AG10803 (cell line): ENCODE results near the gene TDRD12.

Source experiments
- DNase-seq: peaks from one replicate; pipeline ENCODE4 v3.0.0; 2010; ENCODE audit warnings: low read depth
- H3K4me3 ChIP-seq: 2 replicates; pipeline ENCODE4 v1.5.1; 2011; ENCODE audit warnings: mild to moderate bottlenecking, low read length, control low read depth
- TF ChIP-seq, protein P1 (sequence below): conservative IDR thresholded peaks from 2 replicates; pipeline ENCODE4 v1.5.1; 2011; ENCODE audit warnings: mild to moderate bottlenecking, low read length, control low read depth, inconsistent platforms

TDRD12 gene

DNA sequence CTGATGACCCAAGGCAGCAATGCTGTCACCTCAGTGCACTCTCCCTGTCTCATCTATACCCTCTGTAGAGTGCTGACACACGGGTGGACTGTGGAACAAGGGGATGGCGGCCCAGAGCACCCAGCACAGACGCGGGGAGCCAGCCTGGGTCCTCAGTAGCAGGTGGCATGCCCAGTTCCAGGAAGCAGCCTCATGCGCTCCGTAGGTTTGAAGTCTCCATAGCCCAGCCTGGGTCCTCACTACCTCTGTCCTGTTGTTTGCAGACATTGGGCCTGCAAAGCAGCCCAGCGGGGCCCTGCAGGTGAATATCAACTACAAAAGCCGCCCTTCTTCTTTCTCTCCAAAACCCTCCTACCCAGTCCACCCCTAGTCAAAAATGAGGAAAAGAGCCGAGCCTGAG, 155.0 kb downstream of the TDRD12 start:
- TF ChIP-seq, protein P1, sequence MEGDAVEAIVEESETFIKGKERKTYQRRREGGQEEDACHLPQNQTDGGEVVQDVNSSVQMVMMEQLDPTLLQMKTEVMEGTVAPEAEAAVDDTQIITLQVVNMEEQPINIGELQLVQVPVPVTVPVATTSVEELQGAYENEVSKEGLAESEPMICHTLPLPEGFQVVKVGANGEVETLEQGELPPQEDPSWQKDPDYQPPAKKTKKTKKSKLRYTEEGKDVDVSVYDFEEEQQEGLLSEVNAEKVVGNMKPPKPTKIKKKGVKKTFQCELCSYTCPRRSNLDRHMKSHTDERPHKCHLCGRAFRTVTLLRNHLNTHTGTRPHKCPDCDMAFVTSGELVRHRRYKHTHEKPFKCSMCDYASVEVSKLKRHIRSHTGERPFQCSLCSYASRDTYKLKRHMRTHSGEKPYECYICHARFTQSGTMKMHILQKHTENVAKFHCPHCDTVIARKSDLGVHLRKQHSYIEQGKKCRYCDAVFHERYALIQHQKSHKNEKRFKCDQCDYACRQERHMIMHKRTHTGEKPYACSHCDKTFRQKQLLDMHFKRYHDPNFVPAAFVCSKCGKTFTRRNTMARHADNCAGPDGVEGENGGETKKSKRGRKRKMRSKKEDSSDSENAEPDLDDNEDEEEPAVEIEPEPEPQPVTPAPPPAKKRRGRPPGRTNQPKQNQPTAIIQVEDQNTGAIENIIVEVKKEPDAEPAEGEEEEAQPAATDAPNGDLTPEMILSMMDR, result no peak
- H3K4me3 ChIP-seq, result no peak overlapping the region
- DNase-seq, result no peak

- no peak for DNase-seq
- TF ChIP-seq, protein P1, result no peak
- H3K4me3 ChIP-seq, result no peak overlapping the region
Observed at GRCh38 chr19:32875428-32875827, 155.9 kb downstream of the TDRD12 start.

DNA sequence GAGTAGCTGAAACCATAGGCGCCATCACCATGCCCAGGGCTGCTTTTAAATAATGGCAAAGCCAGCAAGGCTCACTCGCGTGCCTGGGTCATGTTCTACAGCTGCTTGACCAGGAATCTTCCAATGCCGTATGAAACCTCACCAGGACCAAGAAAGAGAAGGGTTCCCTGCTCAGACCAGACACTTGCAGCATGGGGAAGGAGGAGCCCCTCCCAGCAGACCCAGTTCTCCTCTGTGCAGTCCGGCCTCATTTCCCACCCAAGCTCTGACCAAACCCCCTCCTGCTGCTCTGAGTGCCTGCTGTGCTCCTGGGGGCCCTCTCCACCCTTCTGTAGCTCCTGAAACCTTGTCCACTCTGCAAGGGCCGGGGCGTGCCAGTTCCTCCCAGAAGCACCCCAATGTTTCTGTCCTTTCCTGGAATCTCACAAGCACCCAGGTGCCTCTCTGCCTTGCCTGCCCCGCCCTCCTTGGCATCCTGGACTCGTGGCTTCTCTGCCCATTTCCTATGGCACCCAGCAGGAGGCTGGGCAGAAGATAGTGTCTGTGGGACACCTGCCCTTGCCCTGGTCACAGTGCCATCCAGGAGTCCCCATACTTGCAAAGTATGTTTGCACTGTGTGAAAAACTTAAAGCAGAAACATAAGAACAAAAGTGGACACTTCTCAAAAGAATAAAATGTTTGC, 156.8 kb downstream of the TDRD12 start:
- TF ChIP-seq, protein P1, result no peak
- no peak for DNase-seq

DNA sequence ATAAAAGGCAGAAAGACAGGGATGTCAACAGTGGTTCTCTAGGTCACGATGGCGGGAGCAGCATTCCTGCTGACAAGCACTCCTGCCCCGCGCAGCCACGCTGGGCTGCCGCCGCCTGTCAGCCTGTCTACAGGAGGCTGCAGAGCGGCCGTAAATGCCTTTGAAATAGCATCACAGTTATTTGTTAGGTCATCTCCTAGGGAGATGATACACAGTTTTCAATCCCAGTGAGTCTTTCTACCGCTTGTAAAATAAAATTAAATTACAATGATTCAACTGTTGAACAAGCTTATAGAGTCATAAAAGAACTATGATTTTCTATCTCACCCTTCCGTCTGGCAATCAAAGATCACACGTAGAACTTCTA, 157.3 kb downstream of the TDRD12 start:
- TF ChIP-seq, protein P1, result no peak
- no peak overlapping the region for H3K4me3 ChIP-seq
- peak; percentile 29 for DNase-seq

More for the DNA sequence above, 156.8 kb downstream of the TDRD12 start:
- H3K4me3 ChIP-seq, result no peak overlapping the region
